ENCODE results near the gene SPATA20.

SPATA20 gene

GRCh38 chr17:50566886-50567285, 19.9 kb downstream of the SPATA20 start:
- H2AFZ ChIP-seq (ENCODE audit: low read depth, low read length): no peak overlapping the region
- H3K9ac ChIP-seq (ENCODE audit: low read length): no peak overlapping the region
- no peaks in the 10 kb centered on the region for H3K36me3 ChIP-seq (replicated peaks; ENCODE audit: low read depth, low read length)
- TF ChIP-seq CTCF (IDR thresholded peaks at IDR 0.05; ENCODE audit: low read depth, low read length): no peak
- TF ChIP-seq EZH2phosphoT487 (IDR thresholded peaks at IDR 0.05; ENCODE audit: low read depth): no peak
- no peak overlapping the region for H3K4me3 ChIP-seq (ENCODE audit: low read length)
- H3K4me2 ChIP-seq (ENCODE audit: low read length): no peak overlapping the region
- no peaks in the 10 kb centered on the region for H4K20me1 ChIP-seq (ENCODE audit: insufficient read depth, low read length)
- no peaks in the 10 kb centered on the region for H3K4me1 ChIP-seq (ENCODE audit: low read length)
- peaks cover 58% of the 10 kb centered on the region for H3K27me3 ChIP-seq (ENCODE audit: low read depth, low read length)
- H3K9me3 ChIP-seq (ENCODE audit: insufficient read depth, low read length): no peaks in the 10 kb centered on the region
- H3K79me2 ChIP-seq (ENCODE audit: low read length): no peaks in the 10 kb centered on the region
- H3K27ac ChIP-seq (ENCODE audit: low read length): no peak overlapping the region

- H2AFZ ChIP-seq (ENCODE audit: low read depth, low read length): no peak overlapping the region
- no peak overlapping the region for H3K4me2 ChIP-seq (ENCODE audit: low read length)
- H3K4me3 ChIP-seq (ENCODE audit: low read length): no peak overlapping the region
- H3K4me1 ChIP-seq (ENCODE audit: low read length): no peaks in the 10 kb centered on the region
- H3K27ac ChIP-seq (ENCODE audit: low read length): no peak overlapping the region
- no peak overlapping the region for H3K9ac ChIP-seq (ENCODE audit: low read length)
- no peaks in the 10 kb centered on the region for H3K36me3 ChIP-seq (replicated peaks; ENCODE audit: low read depth, low read length)
- peaks cover 42% of the 10 kb centered on the region for H3K27me3 ChIP-seq (ENCODE audit: low read depth, low read length)
- no peaks in the 10 kb centered on the region for H3K9me3 ChIP-seq (ENCODE audit: insufficient read depth, low read length)
- no peaks in the 10 kb centered on the region for H4K20me1 ChIP-seq (ENCODE audit: insufficient read depth, low read length)
- no peaks in the 10 kb centered on the region for H3K79me2 ChIP-seq (ENCODE audit: low read length)
- TF ChIP-seq CTCF (IDR thresholded peaks at IDR 0.05; ENCODE audit: low read depth, low read length) (no peak), EZH2phosphoT487 (IDR thresholded peaks at IDR 0.05; ENCODE audit: low read depth) (no peak)
Observed at GRCh38 chr17:50568659-50569058, 21.7 kb downstream of the SPATA20 start.

- Histone ChIP-seq H2AFZ (ENCODE audit: low read depth, low read length) (no peak overlapping the region), H3K79me2 (ENCODE audit: low read length) (no peaks in the 10 kb centered on the region), H3K4me2 (ENCODE audit: low read length) (no peak overlapping the region), H3K9ac (ENCODE audit: low read length) (no peak overlapping the region), H3K4me1 (ENCODE audit: low read length) (no peaks in the 10 kb centered on the region), H3K9me3 (ENCODE audit: insufficient read depth, low read length) (no peaks in the 10 kb centered on the region), H3K27me3 (ENCODE audit: low read depth, low read length) (peaks cover 38% of the 10 kb centered on the region), H4K20me1 (ENCODE audit: insufficient read depth, low read length) (no peaks in the 10 kb centered on the region), H3K36me3 (replicated peaks; ENCODE audit: low read depth, low read length) (no peaks in the 10 kb centered on the region), H3K27ac (ENCODE audit: low read length) (no peak overlapping the region), H3K4me3 (ENCODE audit: low read length) (no peak overlapping the region)
- TF ChIP-seq EZH2phosphoT487 (IDR thresholded peaks at IDR 0.05; ENCODE audit: low read depth): no peak
- TF ChIP-seq CTCF (IDR thresholded peaks at IDR 0.05; ENCODE audit: low read depth, low read length): no peak
Observed at GRCh38 chr17:50569592-50569991, 22.6 kb downstream of the SPATA20 start.

GRCh38 chr17:50570032-50570431, 23.1 kb downstream of the SPATA20 start:
- H3K4me2 ChIP-seq (ENCODE audit: low read length): no peak overlapping the region
- no peak overlapping the region for H2AFZ ChIP-seq (ENCODE audit: low read depth, low read length)
- H3K36me3 ChIP-seq (replicated peaks; ENCODE audit: low read depth, low read length): no peaks in the 10 kb centered on the region
- H3K79me2 ChIP-seq (ENCODE audit: low read length): no peaks in the 10 kb centered on the region
- no peak overlapping the region for H3K27ac ChIP-seq (ENCODE audit: low read length)
- no peak overlapping the region for H3K9ac ChIP-seq (ENCODE audit: low read length)
- no peak overlapping the region for H3K4me3 ChIP-seq (ENCODE audit: low read length)
- no peaks in the 10 kb centered on the region for H3K4me1 ChIP-seq (ENCODE audit: low read length)
- TF ChIP-seq CTCF (IDR thresholded peaks at IDR 0.05; ENCODE audit: low read depth, low read length): no peak
- no peak for TF ChIP-seq EZH2phosphoT487 (IDR thresholded peaks at IDR 0.05; ENCODE audit: low read depth)
- peaks cover 34% of the 10 kb centered on the region for H3K27me3 ChIP-seq (ENCODE audit: low read depth, low read length)
- H3K9me3 ChIP-seq (ENCODE audit: insufficient read depth, low read length): no peaks in the 10 kb centered on the region
- no peaks in the 10 kb centered on the region for H4K20me1 ChIP-seq (ENCODE audit: insufficient read depth, low read length)

All from OCI-LY3 (cell line).